Coronary artery (tissue), 2 donors: ENCODE data around the gene KRTAP10-3.

Source experiments
- DNase-seq: peaks from one replicate; pipeline ENCODE4 v3.0.0-alpha.2; 2017; ENCODE audit warnings: low spot score
- H3K27ac ChIP-seq, 2 donors: fragments of 200-600 bp; sonication (generic); one replicate each; pipeline ENCODE4 v1.5.1; 2016 to 2019
- H3K4me3 ChIP-seq: fragments of 200-600 bp; sonication (generic); 2 replicates; pipeline ENCODE4 v1.5.1; 2016; ENCODE audit warnings: mild to moderate bottlenecking, moderate library complexity
- CTCF ChIP-seq: fragments of 200-600 bp; sonication (generic); IDR thresholded peaks from one replicate; pipeline ENCODE4 v1.5.1; 2019; ENCODE audit warnings: antibody characterized with exemption

The KRTAP10-3 gene

GRCh38 chr21:44520326-44521300, 38.0 kb downstream of the KRTAP10-3 start:
- Histone ChIP-seq H3K4me3 (no peak overlapping the region), H3K27ac (no peak overlapping the region)
- TF ChIP-seq CTCF = no peak
- no peak for DNase-seq

- Histone ChIP-seq H3K27ac (no peak overlapping the region), H3K4me3 (no peak overlapping the region)
- no peak for DNase-seq
- TF ChIP-seq CTCF = no peak
Observed at GRCh38 chr21:44519346-44520325, 39.0 kb downstream of the KRTAP10-3 start.

- no peak overlapping the region for H3K27ac ChIP-seq
- DNase-seq = no peak
- TF ChIP-seq CTCF = no peak
- H3K4me3 ChIP-seq = no peak overlapping the region
Observed at GRCh38 chr21:44518686-44519085, 39.9 kb downstream of the KRTAP10-3 start.

- H3K4me3 ChIP-seq = no peak overlapping the region
- DNase-seq = no peak
- no peak for TF ChIP-seq CTCF
- H3K27ac ChIP-seq = no peak overlapping the region
Observed at GRCh38 chr21:44517175-44517899, 41.3 kb downstream of the KRTAP10-3 start.

- H3K4me3 ChIP-seq = no peak overlapping the region
Observed at GRCh38 chr21:44516828-44517174, 41.8 kb downstream of the KRTAP10-3 start.

More at GRCh38 chr21:44516828-44517174, 41.8 kb downstream of the KRTAP10-3 start:
- DNase-seq = no peak
- no peak overlapping the region for H3K27ac ChIP-seq
- no peak for TF ChIP-seq CTCF
